ENCODE measurements around the gene CYP2W1. TPM values are rescaled to one million over a fixed set of nuclear protein-coding genes. Genes with fewer than 3 reads are reported as not detected.
"Not testable (repeated sequence)": the region's sequence is repeated elsewhere in the genome, so short reads cannot be mapped to it uniquely, and the experiment has no call there.

CYP2W1 gene
- total RNA-seq, 1 experiment from 2014 or later = not detected

- TF ChIP-seq ARID4B (CRISPR knock-in tag; IDR thresholded peaks at IDR 0.05; ENCODE audit: borderline replicate concordance) = no peak
- TF ChIP-seq, protein P1, sequence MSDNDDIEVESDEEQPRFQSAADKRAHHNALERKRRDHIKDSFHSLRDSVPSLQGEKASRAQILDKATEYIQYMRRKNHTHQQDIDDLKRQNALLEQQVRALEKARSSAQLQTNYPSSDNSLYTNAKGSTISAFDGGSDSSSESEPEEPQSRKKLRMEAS (CRISPR knock-in tag; IDR thresholded peaks at IDR 0.05) = no peak
Observed at GRCh38 chr7:958221-959200, 24.5 kb upstream of the CYP2W1 start (continued).

GRCh38 chr7:959271-959670 is 23.7 kb upstream of the CYP2W1 start:
- Mint-ChIP-seq H3K36me3 (no peaks in the 10 kb centered on the region), H3K9me3 (no peaks in the 10 kb centered on the region), H3K27ac (no peak overlapping the region), H3K27me3 (ENCODE audit: low read depth) (peaks cover 12% of the 10 kb centered on the region), H3K4me1 (peaks cover 3% of the 10 kb centered on the region; the same call in 1 of the 2 replicates), H3K4me3 (no peak overlapping the region)
- POLR2A ChIA-PET = no interaction called here
- TF ChIP-seq SP1 (CRISPR knock-in tag; conservative IDR thresholded peaks at IDR 0.05) = no peak
- TF ChIP-seq ZNF396 (CRISPR knock-in tag; IDR thresholded peaks at IDR 0.05; ENCODE audit: borderline replicate concordance) = no peak
- TF ChIP-seq ARID4B (CRISPR knock-in tag; IDR thresholded peaks at IDR 0.05; ENCODE audit: borderline replicate concordance) = no peak
- no peak for TF ChIP-seq ZNF138 (CRISPR knock-in tag; conservative IDR thresholded peaks at IDR 0.05)
- TF ChIP-seq IRF2 (CRISPR knock-in tag; IDR thresholded peaks at IDR 0.05; ENCODE audit: borderline replicate concordance, low read depth) = no peak
- TF ChIP-seq TEAD1 (CRISPR knock-in tag; IDR thresholded peaks at IDR 0.05) = no peak
- TF ChIP-seq, protein P2, sequence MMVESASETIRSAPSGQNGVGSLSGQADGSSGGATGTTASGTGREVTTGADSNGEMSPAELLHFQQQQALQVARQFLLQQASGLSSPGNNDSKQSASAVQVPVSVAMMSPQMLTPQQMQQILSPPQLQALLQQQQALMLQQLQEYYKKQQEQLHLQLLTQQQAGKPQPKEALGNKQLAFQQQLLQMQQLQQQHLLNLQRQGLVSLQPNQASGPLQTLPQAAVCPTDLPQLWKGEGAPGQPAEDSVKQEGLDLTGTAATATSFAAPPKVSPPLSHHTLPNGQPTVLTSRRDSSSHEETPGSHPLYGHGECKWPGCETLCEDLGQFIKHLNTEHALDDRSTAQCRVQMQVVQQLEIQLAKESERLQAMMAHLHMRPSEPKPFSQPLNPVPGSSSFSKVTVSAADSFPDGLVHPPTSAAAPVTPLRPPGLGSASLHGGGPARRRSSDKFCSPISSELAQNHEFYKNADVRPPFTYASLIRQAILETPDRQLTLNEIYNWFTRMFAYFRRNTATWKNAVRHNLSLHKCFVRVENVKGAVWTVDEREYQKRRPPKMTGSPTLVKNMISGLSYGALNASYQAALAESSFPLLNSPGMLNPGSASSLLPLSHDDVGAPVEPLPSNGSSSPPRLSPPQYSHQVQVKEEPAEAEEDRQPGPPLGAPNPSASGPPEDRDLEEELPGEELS (CRISPR knock-in tag; IDR thresholded peaks at IDR 0.05) = no peak
- no peak for TF ChIP-seq JAZF1 (CRISPR knock-in tag; IDR thresholded peaks at IDR 0.05)
- TF ChIP-seq MYBL2 (CRISPR knock-in tag; IDR thresholded peaks at IDR 0.05) = no peak
- TF ChIP-seq GABPB1 (CRISPR knock-in tag; IDR thresholded peaks at IDR 0.05) = no peak
- no peak for TF ChIP-seq CTCF (IDR thresholded peaks at IDR 0.05)
- ATAC-seq (no peak), DNase-seq (ENCODE audit: low spot score) (no peak)
- CTCF ChIA-PET = interaction anchor here (1.3 to 2.4 kb wide), 2 partner anchors 34 to 86 kb away, joined by 7 read pairs; no protein-coding TSS in a partner anchor

DNA sequence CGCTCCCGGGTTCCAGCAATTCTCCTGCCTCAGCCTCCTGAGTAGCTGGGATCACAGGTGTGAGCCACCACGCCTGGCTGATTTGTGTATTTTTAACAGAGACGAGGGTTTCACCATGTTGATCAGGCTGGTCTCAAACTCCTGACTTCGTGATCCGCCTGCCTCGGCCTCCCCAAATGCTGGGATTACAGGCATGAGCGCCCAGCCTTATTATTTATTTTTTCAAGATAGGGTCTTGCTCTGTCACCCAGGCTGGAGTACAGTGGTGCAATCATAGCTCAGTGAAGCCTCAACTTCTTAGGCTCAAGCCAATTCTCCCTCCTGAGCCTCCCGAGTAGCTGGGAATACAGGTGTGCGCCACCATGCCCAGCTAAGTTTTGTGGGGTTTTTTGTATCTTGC is 23.2 kb upstream of the CYP2W1 start:
- H3K36me3 Mint-ChIP-seq; H3K4me1 Mint-ChIP-seq; H3K9me3 Mint-ChIP-seq; H3K27ac Mint-ChIP-seq; POLR2A ChIA-PET; DNase-seq (ENCODE audit: low spot score); H3K4me3 Mint-ChIP-seq; ATAC-seq: not testable (repeated sequence)
- CTCF ChIA-PET = interaction anchor here (1.3 kb wide), 1 partner anchor 33 kb away, joined by 7 read pairs; no protein-coding TSS in a partner anchor
- peaks cover 12% of the 10 kb centered on the region for H3K27me3 Mint-ChIP-seq (ENCODE audit: low read depth)
